ENCODE data around the gene NUB1.

DNA sequence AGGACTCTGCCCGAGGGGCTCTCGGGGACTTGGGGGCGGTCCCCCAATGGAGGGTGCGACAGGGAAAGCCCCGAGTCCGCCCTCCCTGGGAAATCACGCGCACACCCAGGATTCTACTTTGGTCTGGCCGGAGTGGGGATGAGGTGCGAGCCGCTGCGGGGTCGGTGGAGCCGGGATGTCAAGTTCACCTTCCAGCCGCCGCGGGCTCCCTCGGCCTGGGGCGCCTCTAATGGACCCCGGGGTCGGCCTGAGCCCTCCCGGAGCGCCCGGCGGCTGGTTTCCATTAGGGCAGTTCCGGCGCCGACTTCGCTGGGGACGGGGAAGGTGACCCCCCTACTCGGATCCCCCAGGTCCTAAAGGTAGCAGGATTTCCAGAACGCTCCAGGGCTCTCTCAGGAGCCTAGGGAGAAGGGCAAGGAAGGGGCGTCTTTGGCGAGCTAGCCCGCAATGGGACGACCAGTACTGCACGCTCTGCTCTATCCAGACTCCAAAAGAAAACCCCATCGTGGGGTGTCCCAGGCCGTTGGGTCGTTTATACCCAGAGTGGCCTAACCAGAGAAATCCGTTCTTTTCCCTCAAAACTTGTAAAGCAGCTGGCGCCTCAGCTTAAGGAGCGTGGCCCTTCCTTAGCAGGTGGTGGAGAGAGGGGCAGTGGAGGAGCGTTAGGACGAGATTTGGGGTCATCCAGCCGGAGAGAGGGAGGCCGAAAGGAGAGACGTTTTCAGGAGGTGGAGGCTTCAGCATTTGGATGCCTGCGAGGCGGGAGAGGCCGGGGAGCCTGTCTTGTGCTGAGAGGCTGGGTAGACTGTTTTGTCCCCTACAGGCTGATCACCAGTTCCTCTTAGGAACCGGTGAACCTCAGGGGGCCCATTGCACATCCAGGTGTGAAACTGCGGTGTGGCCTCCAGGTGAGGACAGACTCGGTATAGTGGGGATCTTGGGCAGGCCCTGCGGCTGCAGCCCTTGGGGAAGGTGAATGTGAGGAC lies 69.1 kb downstream of the NUB1 start:
- TF ChIP-seq, protein P1, sequence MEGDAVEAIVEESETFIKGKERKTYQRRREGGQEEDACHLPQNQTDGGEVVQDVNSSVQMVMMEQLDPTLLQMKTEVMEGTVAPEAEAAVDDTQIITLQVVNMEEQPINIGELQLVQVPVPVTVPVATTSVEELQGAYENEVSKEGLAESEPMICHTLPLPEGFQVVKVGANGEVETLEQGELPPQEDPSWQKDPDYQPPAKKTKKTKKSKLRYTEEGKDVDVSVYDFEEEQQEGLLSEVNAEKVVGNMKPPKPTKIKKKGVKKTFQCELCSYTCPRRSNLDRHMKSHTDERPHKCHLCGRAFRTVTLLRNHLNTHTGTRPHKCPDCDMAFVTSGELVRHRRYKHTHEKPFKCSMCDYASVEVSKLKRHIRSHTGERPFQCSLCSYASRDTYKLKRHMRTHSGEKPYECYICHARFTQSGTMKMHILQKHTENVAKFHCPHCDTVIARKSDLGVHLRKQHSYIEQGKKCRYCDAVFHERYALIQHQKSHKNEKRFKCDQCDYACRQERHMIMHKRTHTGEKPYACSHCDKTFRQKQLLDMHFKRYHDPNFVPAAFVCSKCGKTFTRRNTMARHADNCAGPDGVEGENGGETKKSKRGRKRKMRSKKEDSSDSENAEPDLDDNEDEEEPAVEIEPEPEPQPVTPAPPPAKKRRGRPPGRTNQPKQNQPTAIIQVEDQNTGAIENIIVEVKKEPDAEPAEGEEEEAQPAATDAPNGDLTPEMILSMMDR (IDR thresholded peaks at IDR 0.05): no peak
- TF ChIP-seq POLR2A (IDR thresholded peaks at IDR 0.05): no peak
